SK-N-SH (cell line): Measurements from ENCODE around the gene TBX4.

Experiments
- CTCF ChIP-seq: fragments of 200-600 bp; sonication (generic); IDR thresholded peaks from 2 replicates; pipeline ENCODE4 v1.6.1; 2017; ENCODE audit warnings: antibody characterized with exemption, mild to moderate bottlenecking, moderate library complexity
- MXI1 ChIP-seq: IDR thresholded peaks from 2 replicates; pipeline ENCODE4 v1.6.1; 2012; ENCODE audit warnings: mild to moderate bottlenecking, low read depth, low read length, improper control_type of control experiment
- NRF1 ChIP-seq: IDR thresholded peaks from 2 replicates; pipeline ENCODE4 v1.6.1; 2012; ENCODE audit warnings: low read depth, mild to moderate bottlenecking, low read length
- RCOR1 ChIP-seq: fragments of 150-350 bp; IDR thresholded peaks from 2 replicates; pipeline ENCODE4 v1.6.1; 2017; ENCODE audit warnings: antibody characterized with exemption, low read length
- USF2 ChIP-seq: fragments of 150-350 bp; IDR thresholded peaks from 2 replicates; pipeline ENCODE4 v1.6.1; 2017; ENCODE audit warnings: antibody characterized with exemption, low read length, low read depth, borderline replicate concordance
- YY1 ChIP-seq: IDR thresholded peaks from 2 replicates; pipeline ENCODE4 v1.4.0; 2012; ENCODE audit warnings: low read depth, mild to moderate bottlenecking
- TF ChIP-seq, protein P1 (sequence below): IDR thresholded peaks from 2 replicates; pipeline ENCODE4 v1.6.1; 2012; ENCODE audit warnings: mild to moderate bottlenecking, low read depth, low read length, moderate library complexity

DNA sequence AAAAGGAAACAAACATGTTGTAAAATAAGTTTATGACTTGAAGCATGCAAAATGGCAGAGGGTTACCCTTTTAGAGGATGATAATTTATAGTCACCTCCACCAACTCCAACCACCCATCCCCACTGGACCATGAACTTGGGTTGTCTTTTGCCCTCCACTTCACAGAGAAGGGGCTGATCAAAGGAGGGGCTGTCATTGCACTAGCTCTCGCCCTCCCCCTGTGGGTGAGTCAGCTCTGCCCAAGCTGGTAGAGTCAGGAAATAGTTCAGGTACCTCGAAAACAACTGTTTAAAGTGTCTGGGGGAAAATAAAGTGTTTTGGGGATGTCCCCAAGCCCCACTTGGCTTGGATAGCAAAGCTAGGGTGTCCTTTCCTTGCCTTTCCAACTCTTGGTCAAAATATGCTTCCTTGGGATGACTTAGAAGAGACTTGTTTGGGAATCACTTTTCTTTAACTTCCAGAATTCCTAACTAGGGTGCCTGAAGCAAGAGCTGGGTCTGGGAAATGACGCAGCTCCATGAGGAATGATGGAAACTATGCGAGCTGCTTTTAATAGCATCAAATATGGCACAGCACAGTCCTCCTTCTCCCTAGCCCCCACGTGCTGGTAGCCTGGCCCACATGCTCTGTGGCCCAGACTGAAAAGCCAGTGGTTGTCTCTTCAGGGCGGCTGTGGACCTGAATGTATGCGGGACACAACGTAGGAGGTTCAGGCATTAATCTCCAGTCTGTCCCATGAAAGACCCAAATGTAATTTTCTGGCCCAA lies 40.7 kb downstream of the TBX4 start:
- TF ChIP-seq CTCF (no peak), YY1 (no peak), USF2 (no peak), RCOR1 (no peak), MXI1 (no peak), NRF1 (no peak)
- TF ChIP-seq, protein P1, sequence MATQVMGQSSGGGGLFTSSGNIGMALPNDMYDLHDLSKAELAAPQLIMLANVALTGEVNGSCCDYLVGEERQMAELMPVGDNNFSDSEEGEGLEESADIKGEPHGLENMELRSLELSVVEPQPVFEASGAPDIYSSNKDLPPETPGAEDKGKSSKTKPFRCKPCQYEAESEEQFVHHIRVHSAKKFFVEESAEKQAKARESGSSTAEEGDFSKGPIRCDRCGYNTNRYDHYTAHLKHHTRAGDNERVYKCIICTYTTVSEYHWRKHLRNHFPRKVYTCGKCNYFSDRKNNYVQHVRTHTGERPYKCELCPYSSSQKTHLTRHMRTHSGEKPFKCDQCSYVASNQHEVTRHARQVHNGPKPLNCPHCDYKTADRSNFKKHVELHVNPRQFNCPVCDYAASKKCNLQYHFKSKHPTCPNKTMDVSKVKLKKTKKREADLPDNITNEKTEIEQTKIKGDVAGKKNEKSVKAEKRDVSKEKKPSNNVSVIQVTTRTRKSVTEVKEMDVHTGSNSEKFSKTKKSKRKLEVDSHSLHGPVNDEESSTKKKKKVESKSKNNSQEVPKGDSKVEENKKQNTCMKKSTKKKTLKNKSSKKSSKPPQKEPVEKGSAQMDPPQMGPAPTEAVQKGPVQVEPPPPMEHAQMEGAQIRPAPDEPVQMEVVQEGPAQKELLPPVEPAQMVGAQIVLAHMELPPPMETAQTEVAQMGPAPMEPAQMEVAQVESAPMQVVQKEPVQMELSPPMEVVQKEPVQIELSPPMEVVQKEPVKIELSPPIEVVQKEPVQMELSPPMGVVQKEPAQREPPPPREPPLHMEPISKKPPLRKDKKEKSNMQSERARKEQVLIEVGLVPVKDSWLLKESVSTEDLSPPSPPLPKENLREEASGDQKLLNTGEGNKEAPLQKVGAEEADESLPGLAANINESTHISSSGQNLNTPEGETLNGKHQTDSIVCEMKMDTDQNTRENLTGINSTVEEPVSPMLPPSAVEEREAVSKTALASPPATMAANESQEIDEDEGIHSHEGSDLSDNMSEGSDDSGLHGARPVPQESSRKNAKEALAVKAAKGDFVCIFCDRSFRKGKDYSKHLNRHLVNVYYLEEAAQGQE, result no peak
